ENCODE data around the gene CACNA1H. TPM values are rescaled to one million over a fixed set of nuclear protein-coding genes. Genes with fewer than 3 reads are reported as not detected.

Gene CACNA1H
- total RNA-seq, 1 experiment from 2014 or later = 19.7 TPM

DNA sequence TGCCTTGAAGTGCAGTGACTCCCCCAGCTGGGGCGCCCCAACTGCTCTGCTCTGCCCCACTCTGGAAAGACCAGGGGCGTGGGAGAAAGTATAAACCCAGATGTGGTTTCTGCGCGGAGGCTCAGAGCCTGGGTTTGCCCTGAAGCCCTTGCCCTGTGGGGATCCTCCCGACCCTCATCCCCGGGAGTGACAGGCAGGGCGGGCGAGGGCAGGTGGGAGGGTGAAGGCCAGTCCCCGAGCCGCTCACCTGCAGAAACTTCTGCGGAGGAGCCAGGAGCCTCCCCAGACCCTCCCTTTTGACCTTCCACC, 106.8 kb downstream of the CACNA1H start:
- H3K36me3 ChIP-seq (ENCODE audit: insufficient read depth, low read length, poor library complexity, severe bottlenecking) = no peaks in the 10 kb centered on the region
- H3K27me3 ChIP-seq (replicated peaks; ENCODE audit: insufficient read depth, low read depth, low read length, poor library complexity) = no peaks in the 10 kb centered on the region
- POLR2A ChIA-PET (ENCODE audit: low non-redundant PET) = no interaction called here
- no peak overlapping the region for H3K27ac ChIP-seq (ENCODE audit: low read depth, low read length, poor library complexity, severe bottlenecking)
- no peaks in the 10 kb centered on the region for H3K9me3 ChIP-seq (ENCODE audit: low read depth, low read length, poor library complexity, severe bottlenecking)
- H3K4me3 ChIP-seq (ENCODE audit: low read depth, low read length, poor library complexity, severe bottlenecking) = no peak overlapping the region
- intact Hi-C loops (cut with micrococcal nuclease; ENCODE audit: unreplicated experiment) = no loop called here
- TF ChIP-seq EZH2 (IDR thresholded peaks at IDR 0.05; ENCODE audit: borderline replicate concordance, low read depth, low read length, poor library complexity, severe bottlenecking) (no peak), CTCF (conservative IDR thresholded peaks at IDR 0.05; ENCODE audit: low read depth, low read length) (no peak)
- no peak for DNase-seq (ENCODE audit: low spot score)
- CTCF ChIA-PET = no interaction called here
- no peaks in the 10 kb centered on the region for H3K4me1 ChIP-seq (ENCODE audit: insufficient read depth, low read length, poor library complexity, severe bottlenecking)
- BruUV-seq (replicated peaks) = no TSS peak

- TF ChIP-seq EZH2 (IDR thresholded peaks at IDR 0.05; ENCODE audit: borderline replicate concordance, low read depth, low read length, poor library complexity, severe bottlenecking) (no peak), CTCF (conservative IDR thresholded peaks at IDR 0.05; ENCODE audit: low read depth, low read length) (no peak)
- POLR2A ChIA-PET (ENCODE audit: low non-redundant PET) = no interaction called here
- no peaks in the 10 kb centered on the region for H3K4me1 ChIP-seq (ENCODE audit: insufficient read depth, low read length, poor library complexity, severe bottlenecking)
- H3K36me3 ChIP-seq (ENCODE audit: insufficient read depth, low read length, poor library complexity, severe bottlenecking) = no peaks in the 10 kb centered on the region
- no peaks in the 10 kb centered on the region for H3K9me3 ChIP-seq (ENCODE audit: low read depth, low read length, poor library complexity, severe bottlenecking)
- no TSS peak for BruUV-seq (replicated peaks)
- H3K27ac ChIP-seq (ENCODE audit: low read depth, low read length, poor library complexity, severe bottlenecking) = no peak overlapping the region
- no peaks in the 10 kb centered on the region for H3K27me3 ChIP-seq (replicated peaks; ENCODE audit: insufficient read depth, low read depth, low read length, poor library complexity)
- H3K4me3 ChIP-seq (ENCODE audit: low read depth, low read length, poor library complexity, severe bottlenecking) = no peak overlapping the region
- DNase-seq (ENCODE audit: low spot score) = no peak
- intact Hi-C loops (cut with micrococcal nuclease; ENCODE audit: unreplicated experiment) = no loop called here
- CTCF ChIA-PET = no interaction called here
These were observed 107.3 kb downstream of the CACNA1H start for GRCh38 chr16:1260101-1260680.

DNA sequence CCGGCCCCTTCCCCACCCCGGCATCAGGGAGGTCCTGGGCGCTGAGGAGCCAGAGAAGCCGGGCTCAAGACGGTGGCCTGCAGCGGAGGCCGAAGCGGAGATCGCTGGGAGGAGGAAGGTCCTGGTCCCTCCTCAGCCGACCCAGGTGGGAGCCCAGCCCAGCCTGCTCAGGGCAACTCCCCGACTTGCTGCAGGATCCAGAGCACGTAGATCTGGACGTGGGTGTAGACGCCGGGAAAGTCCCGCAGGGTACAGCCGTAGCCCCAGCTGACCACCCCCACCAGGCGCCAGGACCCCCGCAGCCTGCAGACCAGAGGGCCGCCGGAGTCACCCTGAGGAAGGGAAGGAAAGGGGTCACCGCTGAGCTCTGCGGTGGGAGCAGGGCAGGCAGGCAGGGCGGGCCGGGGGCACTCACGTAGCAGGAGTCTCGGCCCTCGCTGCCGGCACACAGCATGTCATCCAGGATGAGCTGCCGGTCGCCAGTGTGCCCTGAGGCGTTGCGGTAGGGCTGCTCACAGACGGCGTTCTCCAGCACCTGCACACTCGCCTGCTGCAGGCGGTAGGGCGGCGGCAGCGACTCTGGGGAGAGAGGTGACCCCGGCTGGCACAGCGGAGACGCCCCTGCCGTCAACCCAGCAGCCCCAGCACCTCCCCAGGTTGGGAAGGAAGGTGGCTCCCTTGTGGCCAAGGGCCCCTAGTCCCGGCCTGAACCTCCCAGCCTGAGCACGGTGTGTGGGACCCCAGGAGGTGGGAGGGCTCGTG, 108.4 kb downstream of the CACNA1H start:
- BruUV-seq (replicated peaks) = no TSS peak
- POLR2A ChIA-PET (ENCODE audit: low non-redundant PET) = no interaction called here
- intact Hi-C loops (cut with micrococcal nuclease; ENCODE audit: unreplicated experiment) = no loop called here
- TF ChIP-seq EZH2 (IDR thresholded peaks at IDR 0.05; ENCODE audit: borderline replicate concordance, low read depth, low read length, poor library complexity, severe bottlenecking) (no peak), CTCF (conservative IDR thresholded peaks at IDR 0.05; ENCODE audit: low read depth, low read length) (no peak)
- Histone ChIP-seq H3K9me3 (ENCODE audit: low read depth, low read length, poor library complexity, severe bottlenecking) (no peaks in the 10 kb centered on the region), H3K36me3 (ENCODE audit: insufficient read depth, low read length, poor library complexity, severe bottlenecking) (no peaks in the 10 kb centered on the region), H3K27ac (ENCODE audit: low read depth, low read length, poor library complexity, severe bottlenecking) (no peak overlapping the region), H3K27me3 (replicated peaks; ENCODE audit: insufficient read depth, low read depth, low read length, poor library complexity) (no peaks in the 10 kb centered on the region), H3K4me3 (ENCODE audit: low read depth, low read length, poor library complexity, severe bottlenecking) (no peak overlapping the region), H3K4me1 (ENCODE audit: insufficient read depth, low read length, poor library complexity, severe bottlenecking) (no peaks in the 10 kb centered on the region)
- CTCF ChIA-PET = no interaction called here
- no peak for DNase-seq (ENCODE audit: low spot score)

All from A673 (cell line).